Glutamatergic neuron (in vitro differentiated cells): ENCODE data around the gene TMEM18. TPM values are rescaled to one million over a fixed set of nuclear protein-coding genes. Genes with fewer than 3 reads are reported as not detected.
A peak's percentile ranks its signal among the peaks of the same experiment; 100 is the strongest.

Source experiments
- DNase-seq: peaks from one replicate; pipeline ENCODE4 v3.0.0; 2022
- H3K27ac Mint-ChIP-seq: one replicate; pipeline ENCODE4 v1.8.0; 2020; ENCODE audit warnings: mild to moderate bottlenecking, mixed read lengths, inconsistent platforms; ENCODE audit not compliant: unreplicated experiment
- H3K27me3 Mint-ChIP-seq: one replicate; pipeline ENCODE4 v1.8.0; 2020; ENCODE audit warnings: mild to moderate bottlenecking, moderate library complexity, mixed read lengths, inconsistent platforms; ENCODE audit not compliant: unreplicated experiment
- H3K36me3 Mint-ChIP-seq: one replicate; pipeline ENCODE4 v1.8.0; 2020; ENCODE audit warnings: mild to moderate bottlenecking, mixed read lengths, inconsistent platforms; ENCODE audit not compliant: unreplicated experiment
- H3K4me1 Mint-ChIP-seq: one replicate; pipeline ENCODE4 v1.8.0; 2020; ENCODE audit warnings: mild to moderate bottlenecking, low read depth, mixed read lengths, inconsistent platforms; ENCODE audit not compliant: unreplicated experiment
- H3K4me3 Mint-ChIP-seq: one replicate; pipeline ENCODE4 v1.8.0; 2020; ENCODE audit warnings: mild to moderate bottlenecking, mixed read lengths, inconsistent platforms; ENCODE audit not compliant: unreplicated experiment
- H3K9me3 Mint-ChIP-seq: one replicate; pipeline ENCODE4 v1.8.0; 2020; ENCODE audit warnings: mild to moderate bottlenecking, moderate library complexity, mixed read lengths, inconsistent platforms; ENCODE audit not compliant: unreplicated experiment
- total RNA-seq: library from RNA; stranded (reverse); fragmentation: NEBNext Ultra II Directional; extraction: Animal tissue kit (Norgen Biotek cat#: 25700); gene quantifications from one replicate; pipeline ENCODE4 v1.2.1, GENCODE V29; 2021; ENCODE audit not compliant: unreplicated experiment
- TF ChIP-seq, protein P1 (sequence below): fragments of 200-600 bp; sonication (generic); IDR thresholded peaks from one replicate; pipeline ENCODE4 v1.5.0; 2021; ENCODE audit not compliant: partially characterized antibody, unreplicated experiment

The TMEM18 gene
- total RNA-seq, 1 donor from 2014 or later: 22.0 TPM

DNA sequence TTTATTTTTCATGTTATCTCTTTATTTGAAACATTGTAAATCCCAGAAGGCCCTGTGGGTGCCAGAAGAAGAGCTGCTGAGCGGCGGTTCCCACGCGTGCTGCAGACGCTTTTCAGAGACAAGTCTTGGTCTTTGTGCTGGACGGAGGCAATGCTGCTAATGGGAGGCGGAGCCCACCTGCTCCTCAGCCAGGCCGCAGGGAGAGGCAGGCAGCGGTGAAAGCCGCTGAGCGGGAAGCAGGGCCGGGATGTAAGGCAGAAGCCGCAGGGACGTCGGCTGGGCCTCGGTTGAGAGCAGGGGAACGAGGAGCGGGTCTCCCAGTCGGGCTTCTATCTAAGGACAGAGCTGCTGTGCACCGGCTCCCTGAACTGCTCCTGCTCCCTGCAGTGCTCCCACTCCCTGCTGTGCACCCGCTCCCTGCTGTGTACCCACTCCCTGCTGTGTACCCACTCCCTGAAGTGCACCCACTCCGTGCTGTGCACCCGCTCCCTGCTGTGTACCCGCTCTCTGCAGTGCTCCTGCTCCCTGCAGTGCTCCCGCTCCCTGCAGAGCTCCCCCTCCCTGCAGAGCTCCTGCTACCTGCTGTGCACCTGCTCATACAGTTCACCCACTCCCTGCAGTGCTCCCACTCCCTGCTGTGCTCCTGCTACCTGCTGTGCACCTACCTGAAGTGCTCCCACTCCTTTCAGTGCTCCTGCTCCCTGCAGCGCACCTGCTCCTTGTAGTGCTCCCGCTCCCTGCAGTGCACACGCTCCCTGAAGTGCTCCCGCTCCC is 16.4 kb downstream of the TMEM18 start:
- no peaks in the 10 kb centered on the region for H3K27me3 Mint-ChIP-seq
- TF ChIP-seq, protein P1, sequence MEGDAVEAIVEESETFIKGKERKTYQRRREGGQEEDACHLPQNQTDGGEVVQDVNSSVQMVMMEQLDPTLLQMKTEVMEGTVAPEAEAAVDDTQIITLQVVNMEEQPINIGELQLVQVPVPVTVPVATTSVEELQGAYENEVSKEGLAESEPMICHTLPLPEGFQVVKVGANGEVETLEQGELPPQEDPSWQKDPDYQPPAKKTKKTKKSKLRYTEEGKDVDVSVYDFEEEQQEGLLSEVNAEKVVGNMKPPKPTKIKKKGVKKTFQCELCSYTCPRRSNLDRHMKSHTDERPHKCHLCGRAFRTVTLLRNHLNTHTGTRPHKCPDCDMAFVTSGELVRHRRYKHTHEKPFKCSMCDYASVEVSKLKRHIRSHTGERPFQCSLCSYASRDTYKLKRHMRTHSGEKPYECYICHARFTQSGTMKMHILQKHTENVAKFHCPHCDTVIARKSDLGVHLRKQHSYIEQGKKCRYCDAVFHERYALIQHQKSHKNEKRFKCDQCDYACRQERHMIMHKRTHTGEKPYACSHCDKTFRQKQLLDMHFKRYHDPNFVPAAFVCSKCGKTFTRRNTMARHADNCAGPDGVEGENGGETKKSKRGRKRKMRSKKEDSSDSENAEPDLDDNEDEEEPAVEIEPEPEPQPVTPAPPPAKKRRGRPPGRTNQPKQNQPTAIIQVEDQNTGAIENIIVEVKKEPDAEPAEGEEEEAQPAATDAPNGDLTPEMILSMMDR: no peak
- H3K4me1 Mint-ChIP-seq: no peaks in the 10 kb centered on the region
- H3K4me3 Mint-ChIP-seq: no peak overlapping the region
- H3K27ac Mint-ChIP-seq: no peak overlapping the region
- peaks cover 11% of the 10 kb centered on the region for H3K36me3 Mint-ChIP-seq
- DNase-seq: peak; percentile 55
- H3K9me3 Mint-ChIP-seq: no peaks in the 10 kb centered on the region

DNA sequence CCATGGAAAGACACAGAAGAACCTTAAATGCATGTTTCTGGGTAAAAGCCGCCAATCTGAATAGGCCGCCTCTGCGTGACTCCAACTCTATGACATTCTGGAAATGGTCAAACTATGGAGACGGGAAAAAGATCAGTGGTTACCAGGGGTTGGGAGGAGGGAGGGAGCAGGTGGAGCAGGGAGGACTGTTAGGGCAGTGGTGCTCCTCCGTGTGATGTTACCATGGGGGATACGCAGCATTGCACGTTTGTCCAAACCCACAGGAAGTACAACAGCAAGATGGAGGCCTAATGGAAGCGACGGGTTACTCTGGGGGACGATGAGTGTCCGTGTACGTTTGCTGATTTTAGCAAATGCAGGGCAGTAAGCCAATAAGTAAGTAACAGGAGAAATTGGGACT is 17.2 kb downstream of the TMEM18 start:
- H3K4me3 Mint-ChIP-seq: no peak overlapping the region
- no peak for DNase-seq
- H3K36me3 Mint-ChIP-seq: peaks cover 3% of the 10 kb centered on the region
- H3K9me3 Mint-ChIP-seq: no peaks in the 10 kb centered on the region
- no peak overlapping the region for H3K27ac Mint-ChIP-seq
- H3K4me1 Mint-ChIP-seq: no peaks in the 10 kb centered on the region
- TF ChIP-seq, protein P1: no peak
- H3K27me3 Mint-ChIP-seq: no peaks in the 10 kb centered on the region

DNA sequence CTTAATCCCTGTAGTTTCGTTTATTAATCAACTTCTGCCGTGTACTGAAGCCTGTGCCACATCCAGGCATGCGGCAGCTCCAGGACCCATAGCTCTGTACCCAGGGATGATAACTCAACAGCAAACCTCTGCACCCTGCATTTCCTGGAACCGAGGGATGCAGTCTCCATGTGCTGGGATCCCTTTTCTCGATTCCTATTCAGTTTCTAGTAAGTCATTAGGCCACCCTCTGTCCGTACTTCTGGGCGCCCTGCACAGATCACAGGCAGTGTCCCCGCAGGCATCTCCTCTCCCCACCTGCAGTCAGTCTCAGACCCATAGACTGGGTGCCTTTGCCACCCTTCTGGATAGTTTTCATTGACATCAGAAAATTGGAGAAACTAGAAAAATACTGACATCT is 18.8 kb downstream of the TMEM18 start:
- H3K9me3 Mint-ChIP-seq: no peaks in the 10 kb centered on the region
- no peaks in the 10 kb centered on the region for H3K4me1 Mint-ChIP-seq
- DNase-seq: no peak
- TF ChIP-seq, protein P1: no peak
- no peaks in the 10 kb centered on the region for H3K36me3 Mint-ChIP-seq
- no peaks in the 10 kb centered on the region for H3K27me3 Mint-ChIP-seq
- H3K4me3 Mint-ChIP-seq: no peak overlapping the region
- no peak overlapping the region for H3K27ac Mint-ChIP-seq

DNA sequence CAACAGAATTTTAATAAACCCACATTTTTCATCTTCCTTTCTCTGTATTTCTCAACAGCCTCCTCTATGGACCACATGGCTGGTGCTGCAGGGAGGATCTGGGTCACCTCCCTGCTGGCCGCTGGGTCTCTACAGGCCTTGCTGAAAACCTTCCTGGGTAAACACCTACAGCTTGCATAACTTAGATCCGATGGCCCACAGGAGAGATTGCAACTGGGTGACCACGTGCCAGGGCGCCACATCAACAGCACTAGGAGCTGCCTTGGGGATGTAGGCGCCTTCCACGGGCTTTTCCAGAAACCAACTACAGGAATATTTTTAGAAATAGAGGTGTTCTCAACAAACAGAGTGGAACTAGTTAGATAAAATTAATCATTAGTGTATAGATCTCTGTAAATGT is 19.4 kb downstream of the TMEM18 start:
- no peak overlapping the region for H3K4me3 Mint-ChIP-seq
- H3K27ac Mint-ChIP-seq: no peak overlapping the region
- TF ChIP-seq, protein P1: no peak
- no peaks in the 10 kb centered on the region for H3K36me3 Mint-ChIP-seq
- no peaks in the 10 kb centered on the region for H3K9me3 Mint-ChIP-seq
- no peaks in the 10 kb centered on the region for H3K4me1 Mint-ChIP-seq
- DNase-seq: no peak
- H3K27me3 Mint-ChIP-seq: no peaks in the 10 kb centered on the region

DNA sequence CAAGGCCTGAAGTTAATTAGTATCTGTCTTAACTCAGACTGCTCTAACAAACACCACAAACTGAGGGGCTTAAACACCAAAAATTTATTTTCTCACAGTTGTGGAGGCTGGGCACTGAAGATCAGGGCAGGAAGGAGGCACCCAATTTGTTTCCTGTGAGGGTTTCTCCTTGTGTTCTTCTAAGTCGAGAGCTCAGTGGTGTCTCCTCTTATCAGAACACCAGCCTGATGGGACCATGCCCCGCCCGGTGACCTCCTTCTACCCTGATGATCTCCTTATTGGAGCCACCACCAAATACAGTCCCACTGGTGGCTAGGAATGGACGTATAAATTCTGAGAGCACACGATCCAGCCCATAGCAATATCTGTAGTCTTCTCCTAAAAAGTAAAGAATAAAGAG is 20.5 kb downstream of the TMEM18 start:
- TF ChIP-seq, protein P1: no peak
- H3K36me3 Mint-ChIP-seq: no peaks in the 10 kb centered on the region
- H3K27me3 Mint-ChIP-seq: no peaks in the 10 kb centered on the region
- DNase-seq: no peak
- no peak overlapping the region for H3K27ac Mint-ChIP-seq
- no peaks in the 10 kb centered on the region for H3K4me1 Mint-ChIP-seq
- H3K9me3 Mint-ChIP-seq: no peaks in the 10 kb centered on the region
- H3K4me3 Mint-ChIP-seq: no peak overlapping the region
